GM23338 (cell line): ENCODE data around the gene MED27. TPM values are rescaled to one million over a fixed set of nuclear protein-coding genes. Genes with fewer than 3 reads are reported as not detected.

ENCODE experiments used
- ATAC-seq: fragments of 200-7000 bp; cut with Tn5 transposase; 3 replicates; pipeline ENCODE4 v1.9.1; 2020
- DNase-seq: peaks from one replicate; pipeline ENCODE4 v3.0.0-alpha.2; 2015; ENCODE audit warnings: low spot score
- H2AFZ ChIP-seq: fragments of 200-600 bp; sonication (generic); 2 replicates; pipeline ENCODE4 v1.8.0; 2016; ENCODE audit warnings: antibody characterized with exemption, mild to moderate bottlenecking, moderate library complexity
- H3F3A ChIP-seq: fragments of 200-600 bp; sonication (generic); replicated peaks from 2 replicates; pipeline ENCODE4 v1.8.0; 2017; ENCODE audit warnings: antibody characterized with exemption, mixed run types, low read depth
- H3K27ac ChIP-seq: fragments of 200-600 bp; sonication (generic); 2 replicates; pipeline ENCODE4 v1.6.1; 2016; ENCODE audit warnings: low read depth
- H3K27me3 ChIP-seq: fragments of 200-600 bp; sonication (generic); 2 replicates; pipeline ENCODE4 v1.8.0; 2016; ENCODE audit warnings: mild to moderate bottlenecking, mixed run types, moderate library complexity; ENCODE audit not compliant: insufficient read depth
- H3K36me3 ChIP-seq: fragments of 200-600 bp; sonication (generic); 2 replicates; pipeline ENCODE4 v1.8.0; 2016; ENCODE audit warnings: mild to moderate bottlenecking; ENCODE audit not compliant: insufficient read depth
- H3K4me1 ChIP-seq: fragments of 200-600 bp; sonication (generic); 2 replicates; pipeline ENCODE4 v1.8.0; 2016; ENCODE audit warnings: mild to moderate bottlenecking, moderate library complexity; ENCODE audit not compliant: insufficient read depth
- H3K4me2 ChIP-seq: fragments of 200-600 bp; sonication (generic); 2 replicates; pipeline ENCODE4 v1.7.1; 2017; ENCODE audit warnings: mixed run types
- H3K4me3 ChIP-seq: fragments of 200-600 bp; sonication (generic); 2 replicates; pipeline ENCODE4 v1.6.1; 2016; ENCODE audit warnings: mixed run types
- H3K79me2 ChIP-seq: fragments of 200-600 bp; sonication (generic); replicated peaks from 2 replicates; pipeline ENCODE4 v1.8.0; 2017; ENCODE audit warnings: mild to moderate bottlenecking; ENCODE audit not compliant: insufficient read depth
- H3K9me2 ChIP-seq: fragments of 200-600 bp; sonication (generic); 2 replicates; pipeline ENCODE4 v1.8.0; 2017; ENCODE audit not compliant: insufficient read depth
- H4K20me1 ChIP-seq: fragments of 200-600 bp; sonication (generic); replicated peaks from 2 replicates; pipeline ENCODE4 v1.8.0; 2017; ENCODE audit warnings: mild to moderate bottlenecking; ENCODE audit not compliant: insufficient read depth
- H3K27ac Mint-ChIP-seq: 2 replicates; pipeline ENCODE4 v1.8.0; 2020; ENCODE audit warnings: inconsistent platforms, mild to moderate bottlenecking, moderate library complexity, mixed read lengths
- H3K27me3 Mint-ChIP-seq: 3 replicates; pipeline ENCODE4 v1.8.0; 2022; ENCODE audit warnings: low read depth, mild to moderate bottlenecking, moderate library complexity, mixed read lengths, inconsistent platforms; ENCODE audit not compliant: insufficient read depth, poor library complexity
- H3K36me3 Mint-ChIP-seq: 3 replicates; pipeline ENCODE4 v1.8.0; 2021; ENCODE audit warnings: low read depth, mild to moderate bottlenecking, inconsistent platforms, moderate library complexity, mixed read lengths
- H3K4me1 Mint-ChIP-seq: 3 replicates; pipeline ENCODE4 v1.8.0; 2020; ENCODE audit warnings: mild to moderate bottlenecking, inconsistent platforms, mixed read lengths
- H3K4me3 Mint-ChIP-seq: 3 replicates; pipeline ENCODE4 v1.8.0; 2021; ENCODE audit warnings: moderate library complexity, mild to moderate bottlenecking, inconsistent platforms, mixed read lengths
- H3K9me3 Mint-ChIP-seq: 3 replicates; pipeline ENCODE4 v1.8.0; 2020; ENCODE audit warnings: moderate library complexity, mild to moderate bottlenecking, inconsistent platforms, mixed read lengths
- CREB1 ChIP-seq: fragments of 250-450 bp; sonication (Bioruptor Pico); IDR thresholded peaks from 2 replicates; pipeline ENCODE4 v1.5.0; 2020; ENCODE audit warnings: low read depth, mild to moderate bottlenecking, moderate library complexity
- EZH2 ChIP-seq: fragments of 200-600 bp; sonication (generic); IDR thresholded peaks from one replicate; pipeline ENCODE4 v1.8.0; 2017; ENCODE audit warnings: antibody characterized with exemption, mild to moderate bottlenecking, low read depth; ENCODE audit not compliant: unreplicated experiment
- EZH2phosphoT487 ChIP-seq: fragments of 200-600 bp; sonication (generic); IDR thresholded peaks from one replicate; pipeline ENCODE4 v1.8.1; 2018; ENCODE audit warnings: antibody characterized with exemption; ENCODE audit not compliant: unreplicated experiment
- JUNB ChIP-seq: IDR thresholded peaks from one replicate; pipeline ENCODE4 v1.6.1; 2016; ENCODE audit warnings: antibody characterized with exemption; ENCODE audit not compliant: unreplicated experiment
- POLR2AphosphoS5 ChIP-seq: IDR thresholded peaks from 2 replicates; pipeline ENCODE4 v1.6.1; 2016; ENCODE audit warnings: antibody characterized with exemption, low read depth
- STAT1 ChIP-seq: IDR thresholded peaks from one replicate; pipeline ENCODE4 v1.6.1; 2016; ENCODE audit warnings: antibody characterized with exemption; ENCODE audit not compliant: unreplicated experiment
- ZNF114 ChIP-seq: fragments of 250-450 bp; sonication (Bioruptor Pico); IDR thresholded peaks from 2 replicates; pipeline ENCODE4 v1.5.0; 2020; ENCODE audit warnings: mild to moderate bottlenecking, moderate library complexity
- ZNF331 ChIP-seq: fragments of 250-450 bp; sonication (Bioruptor Pico); IDR thresholded peaks from 2 replicates; pipeline ENCODE4 v1.5.0; 2020; ENCODE audit warnings: low read depth, mild to moderate bottlenecking, moderate library complexity
- polyA plus RNA-seq: library from polyadenylated mRNA; unstranded; fragments of >200 nt; fragmentation: Nextera tagmentation; extraction: Ambion mirVana; gene quantifications from 2 replicates; pipeline ENCODE4 v1.2.1, GENCODE V29; 2016
- total RNA-seq: library from RNA; depleted of rRNA; stranded (reverse); fragments of >200 nt; shearing (Covaris generic); gene quantifications from 2 replicates; pipeline ENCODE4 v1.2.3, GENCODE V29; 2014
- TF ChIP-seq, protein P1 (sequence below), 2 experiments: fragments of 200-600 bp in 1 of 2; sonication (generic) in 1 of 2; conservative IDR thresholded peaks; 2 replicates each; pipeline versions ENCODE4 v1.5.1 to v1.6.1; 2016 to 2017; ENCODE audit warnings: antibody characterized with exemption in 2 of 2, low read depth in 2 of 2, mild to moderate bottlenecking in 2 of 2, moderate library complexity in 1 of 2
- TF ChIP-seq, protein P2 (sequence below): IDR thresholded peaks from one replicate; pipeline ENCODE4 v1.6.1; 2018; ENCODE audit warnings: antibody characterized with exemption; ENCODE audit not compliant: unreplicated experiment
- TF ChIP-seq, protein P3 (sequence below): fragments of 250-450 bp; sonication (Bioruptor Pico); IDR thresholded peaks from 2 replicates; pipeline ENCODE4 v1.5.0; 2020; ENCODE audit warnings: mild to moderate bottlenecking, moderate library complexity
- TF ChIP-seq, protein P4 (sequence below): IDR thresholded peaks from 2 replicates; pipeline ENCODE4 v1.6.1; 2016; ENCODE audit warnings: antibody characterized with exemption

The MED27 gene
- total and polyA plus RNA-seq, 2 experiments from 2014 or later, result 30.6 to 35.0 TPM

DNA sequence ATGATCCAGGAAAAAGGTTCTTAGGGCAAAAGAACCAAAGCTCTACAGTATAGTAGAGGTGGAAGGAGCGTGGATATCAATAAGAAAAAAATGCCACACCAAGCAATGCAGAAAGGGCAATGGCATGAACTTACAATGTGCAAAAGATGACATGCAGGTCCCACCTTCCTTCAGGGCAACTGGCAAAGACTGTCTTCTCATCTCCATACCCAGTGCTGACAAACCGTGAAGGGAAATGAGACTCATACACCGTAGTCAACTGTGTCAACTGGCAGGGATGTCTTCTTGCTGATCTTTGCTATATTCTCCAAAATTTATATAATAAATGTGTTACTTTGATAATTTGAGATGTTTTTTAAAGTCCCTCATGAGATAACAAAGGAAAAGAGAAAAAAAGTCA is 36.0 kb downstream of the MED27 start:
- ATAC-seq (no peak), DNase-seq (no peak)
- Histone ChIP-seq H3K36me3 (no peaks in the 10 kb centered on the region), H4K20me1 (peaks cover 6% of the 10 kb centered on the region; the same call in 1 of the 2 replicates), H3K9me2 (no peaks in the 10 kb centered on the region), H3K4me3 (no peak overlapping the region), H3K27ac (no peak overlapping the region), H3K4me2 (no peak overlapping the region), H3K79me2 (peaks cover 48% of the 10 kb centered on the region), H3F3A (no peaks in the 10 kb centered on the region), H2AFZ (no peak overlapping the region), H3K4me1 (no peaks in the 10 kb centered on the region), H3K27me3 (no peaks in the 10 kb centered on the region)
- H3K4me1 Mint-ChIP-seq, result peaks cover 20% of the 10 kb centered on the region
- no peaks in the 10 kb centered on the region for H3K9me3 Mint-ChIP-seq
- no peak overlapping the region for H3K27ac Mint-ChIP-seq
- H3K4me3 Mint-ChIP-seq, result no peak overlapping the region
- peaks cover 2% of the 10 kb centered on the region for H3K27me3 Mint-ChIP-seq
- TF ChIP-seq ZNF331 (CRISPR knock-in tag) (no peak), ZNF114 (CRISPR knock-in tag) (no peak), CREB1 (CRISPR knock-in tag) (no peak), JUNB (no peak), POLR2AphosphoS5 (no peak), EZH2phosphoT487 (no peak), EZH2 (no peak), STAT1 (no peak)
- TF ChIP-seq, protein P1, sequence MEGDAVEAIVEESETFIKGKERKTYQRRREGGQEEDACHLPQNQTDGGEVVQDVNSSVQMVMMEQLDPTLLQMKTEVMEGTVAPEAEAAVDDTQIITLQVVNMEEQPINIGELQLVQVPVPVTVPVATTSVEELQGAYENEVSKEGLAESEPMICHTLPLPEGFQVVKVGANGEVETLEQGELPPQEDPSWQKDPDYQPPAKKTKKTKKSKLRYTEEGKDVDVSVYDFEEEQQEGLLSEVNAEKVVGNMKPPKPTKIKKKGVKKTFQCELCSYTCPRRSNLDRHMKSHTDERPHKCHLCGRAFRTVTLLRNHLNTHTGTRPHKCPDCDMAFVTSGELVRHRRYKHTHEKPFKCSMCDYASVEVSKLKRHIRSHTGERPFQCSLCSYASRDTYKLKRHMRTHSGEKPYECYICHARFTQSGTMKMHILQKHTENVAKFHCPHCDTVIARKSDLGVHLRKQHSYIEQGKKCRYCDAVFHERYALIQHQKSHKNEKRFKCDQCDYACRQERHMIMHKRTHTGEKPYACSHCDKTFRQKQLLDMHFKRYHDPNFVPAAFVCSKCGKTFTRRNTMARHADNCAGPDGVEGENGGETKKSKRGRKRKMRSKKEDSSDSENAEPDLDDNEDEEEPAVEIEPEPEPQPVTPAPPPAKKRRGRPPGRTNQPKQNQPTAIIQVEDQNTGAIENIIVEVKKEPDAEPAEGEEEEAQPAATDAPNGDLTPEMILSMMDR (conservative IDR thresholded peaks at IDR 0.05; ENCODE audit: low read depth in 2 of 2), result no peak
- TF ChIP-seq, protein P2, sequence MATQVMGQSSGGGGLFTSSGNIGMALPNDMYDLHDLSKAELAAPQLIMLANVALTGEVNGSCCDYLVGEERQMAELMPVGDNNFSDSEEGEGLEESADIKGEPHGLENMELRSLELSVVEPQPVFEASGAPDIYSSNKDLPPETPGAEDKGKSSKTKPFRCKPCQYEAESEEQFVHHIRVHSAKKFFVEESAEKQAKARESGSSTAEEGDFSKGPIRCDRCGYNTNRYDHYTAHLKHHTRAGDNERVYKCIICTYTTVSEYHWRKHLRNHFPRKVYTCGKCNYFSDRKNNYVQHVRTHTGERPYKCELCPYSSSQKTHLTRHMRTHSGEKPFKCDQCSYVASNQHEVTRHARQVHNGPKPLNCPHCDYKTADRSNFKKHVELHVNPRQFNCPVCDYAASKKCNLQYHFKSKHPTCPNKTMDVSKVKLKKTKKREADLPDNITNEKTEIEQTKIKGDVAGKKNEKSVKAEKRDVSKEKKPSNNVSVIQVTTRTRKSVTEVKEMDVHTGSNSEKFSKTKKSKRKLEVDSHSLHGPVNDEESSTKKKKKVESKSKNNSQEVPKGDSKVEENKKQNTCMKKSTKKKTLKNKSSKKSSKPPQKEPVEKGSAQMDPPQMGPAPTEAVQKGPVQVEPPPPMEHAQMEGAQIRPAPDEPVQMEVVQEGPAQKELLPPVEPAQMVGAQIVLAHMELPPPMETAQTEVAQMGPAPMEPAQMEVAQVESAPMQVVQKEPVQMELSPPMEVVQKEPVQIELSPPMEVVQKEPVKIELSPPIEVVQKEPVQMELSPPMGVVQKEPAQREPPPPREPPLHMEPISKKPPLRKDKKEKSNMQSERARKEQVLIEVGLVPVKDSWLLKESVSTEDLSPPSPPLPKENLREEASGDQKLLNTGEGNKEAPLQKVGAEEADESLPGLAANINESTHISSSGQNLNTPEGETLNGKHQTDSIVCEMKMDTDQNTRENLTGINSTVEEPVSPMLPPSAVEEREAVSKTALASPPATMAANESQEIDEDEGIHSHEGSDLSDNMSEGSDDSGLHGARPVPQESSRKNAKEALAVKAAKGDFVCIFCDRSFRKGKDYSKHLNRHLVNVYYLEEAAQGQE, result no peak
- TF ChIP-seq, protein P3, sequence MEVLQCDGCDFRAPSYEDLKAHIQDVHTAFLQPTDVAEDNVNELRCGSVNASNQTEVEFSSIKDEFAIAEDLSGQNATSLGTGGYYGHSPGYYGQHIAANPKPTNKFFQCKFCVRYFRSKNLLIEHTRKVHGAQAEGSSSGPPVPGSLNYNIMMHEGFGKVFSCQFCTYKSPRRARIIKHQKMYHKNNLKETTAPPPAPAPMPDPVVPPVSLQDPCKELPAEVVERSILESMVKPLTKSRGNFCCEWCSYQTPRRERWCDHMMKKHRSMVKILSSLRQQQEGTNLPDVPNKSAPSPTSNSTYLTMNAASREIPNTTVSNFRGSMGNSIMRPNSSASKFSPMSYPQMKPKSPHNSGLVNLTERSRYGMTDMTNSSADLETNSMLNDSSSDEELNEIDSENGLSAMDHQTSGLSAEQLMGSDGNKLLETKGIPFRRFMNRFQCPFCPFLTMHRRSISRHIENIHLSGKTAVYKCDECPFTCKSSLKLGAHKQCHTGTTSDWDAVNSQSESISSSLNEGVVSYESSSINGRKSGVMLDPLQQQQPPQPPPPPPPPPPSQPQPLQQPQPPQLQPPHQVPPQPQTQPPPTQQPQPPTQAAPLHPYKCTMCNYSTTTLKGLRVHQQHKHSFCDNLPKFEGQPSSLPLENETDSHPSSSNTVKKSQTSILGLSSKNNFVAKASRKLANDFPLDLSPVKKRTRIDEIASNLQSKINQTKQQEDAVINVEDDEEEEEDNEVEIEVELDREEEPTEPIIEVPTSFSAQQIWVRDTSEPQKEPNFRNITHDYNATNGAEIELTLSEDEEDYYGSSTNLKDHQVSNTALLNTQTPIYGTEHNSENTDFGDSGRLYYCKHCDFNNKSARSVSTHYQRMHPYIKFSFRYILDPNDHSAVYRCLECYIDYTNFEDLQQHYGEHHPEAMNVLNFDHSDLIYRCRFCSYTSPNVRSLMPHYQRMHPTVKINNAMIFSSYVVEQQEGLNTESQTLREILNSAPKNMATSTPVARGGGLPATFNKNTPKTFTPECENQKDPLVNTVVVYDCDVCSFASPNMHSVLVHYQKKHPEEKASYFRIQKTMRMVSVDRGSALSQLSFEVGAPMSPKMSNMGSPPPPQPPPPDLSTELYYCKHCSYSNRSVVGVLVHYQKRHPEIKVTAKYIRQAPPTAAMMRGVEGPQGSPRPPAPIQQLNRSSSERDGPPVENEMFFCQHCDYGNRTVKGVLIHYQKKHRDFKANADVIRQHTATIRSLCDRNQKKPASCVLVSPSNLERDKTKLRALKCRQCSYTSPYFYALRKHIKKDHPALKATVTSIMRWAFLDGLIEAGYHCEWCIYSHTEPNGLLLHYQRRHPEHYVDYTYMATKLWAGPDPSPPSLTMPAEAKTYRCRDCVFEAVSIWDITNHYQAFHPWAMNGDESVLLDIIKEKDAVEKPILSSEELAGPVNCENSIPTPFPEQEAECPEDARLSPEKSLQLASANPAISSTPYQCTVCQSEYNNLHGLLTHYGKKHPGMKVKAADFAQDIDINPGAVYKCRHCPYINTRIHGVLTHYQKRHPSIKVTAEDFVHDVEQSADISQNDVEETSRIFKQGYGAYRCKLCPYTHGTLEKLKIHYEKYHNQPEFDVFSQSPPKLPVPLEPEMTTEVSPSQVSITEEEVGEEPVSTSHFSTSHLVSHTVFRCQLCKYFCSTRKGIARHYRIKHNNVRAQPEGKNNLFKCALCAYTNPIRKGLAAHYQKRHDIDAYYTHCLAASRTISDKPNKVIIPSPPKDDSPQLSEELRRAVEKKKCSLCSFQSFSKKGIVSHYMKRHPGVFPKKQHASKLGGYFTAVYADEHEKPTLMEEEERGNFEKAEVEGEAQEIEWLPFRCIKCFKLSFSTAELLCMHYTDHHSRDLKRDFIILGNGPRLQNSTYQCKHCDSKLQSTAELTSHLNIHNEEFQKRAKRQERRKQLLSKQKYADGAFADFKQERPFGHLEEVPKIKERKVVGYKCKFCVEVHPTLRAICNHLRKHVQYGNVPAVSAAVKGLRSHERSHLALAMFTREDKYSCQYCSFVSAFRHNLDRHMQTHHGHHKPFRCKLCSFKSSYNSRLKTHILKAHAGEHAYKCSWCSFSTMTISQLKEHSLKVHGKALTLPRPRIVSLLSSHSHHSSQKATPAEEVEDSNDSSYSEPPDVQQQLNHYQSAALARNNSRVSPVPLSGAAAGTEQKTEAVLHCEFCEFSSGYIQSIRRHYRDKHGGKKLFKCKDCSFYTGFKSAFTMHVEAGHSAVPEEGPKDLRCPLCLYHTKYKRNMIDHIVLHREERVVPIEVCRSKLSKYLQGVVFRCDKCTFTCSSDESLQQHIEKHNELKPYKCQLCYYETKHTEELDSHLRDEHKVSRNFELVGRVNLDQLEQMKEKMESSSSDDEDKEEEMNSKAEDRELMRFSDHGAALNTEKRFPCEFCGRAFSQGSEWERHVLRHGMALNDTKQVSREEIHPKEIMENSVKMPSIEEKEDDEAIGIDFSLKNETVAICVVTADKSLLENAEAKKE (CRISPR knock-in tag), result no peak
- TF ChIP-seq, protein P4, sequence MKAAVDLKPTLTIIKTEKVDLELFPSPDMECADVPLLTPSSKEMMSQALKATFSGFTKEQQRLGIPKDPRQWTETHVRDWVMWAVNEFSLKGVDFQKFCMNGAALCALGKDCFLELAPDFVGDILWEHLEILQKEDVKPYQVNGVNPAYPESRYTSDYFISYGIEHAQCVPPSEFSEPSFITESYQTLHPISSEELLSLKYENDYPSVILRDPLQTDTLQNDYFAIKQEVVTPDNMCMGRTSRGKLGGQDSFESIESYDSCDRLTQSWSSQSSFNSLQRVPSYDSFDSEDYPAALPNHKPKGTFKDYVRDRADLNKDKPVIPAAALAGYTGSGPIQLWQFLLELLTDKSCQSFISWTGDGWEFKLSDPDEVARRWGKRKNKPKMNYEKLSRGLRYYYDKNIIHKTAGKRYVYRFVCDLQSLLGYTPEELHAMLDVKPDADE, result no peak
- no peaks in the 10 kb centered on the region for H3K36me3 Mint-ChIP-seq
